Activated CD8-positive, alpha-beta memory T cell treated with anti-CD3 and anti-CD28 coated beads, Interleukin-2, amount 50 U/mL, for 1 hour (primary cell): Measurements from ENCODE around the gene B4GALNT3.

Experiments used
- DNase-seq: peaks from one replicate; pipeline ENCODE4 v3.0.0-alpha.2; 2020; ENCODE audit errors: extremely low read depth

B4GALNT3 gene

GRCh38 chr12:593396-594270 lies 133.9 kb downstream of the B4GALNT3 start:
- no peak for DNase-seq

- no peak for DNase-seq
Observed at GRCh38 chr12:597926-598568, 138.3 kb downstream of the B4GALNT3 start.

GRCh38 chr12:599756-600155 lies 140.0 kb downstream of the B4GALNT3 start:
- no peak for DNase-seq

- no peak for DNase-seq
Observed at GRCh38 chr12:601976-602699, 142.4 kb downstream of the B4GALNT3 start.

- DNase-seq, result no peak
Observed at GRCh38 chr12:602700-603068, 142.9 kb downstream of the B4GALNT3 start.

GRCh38 chr12:604956-605355 lies 145.2 kb downstream of the B4GALNT3 start:
- DNase-seq, result no peak

GRCh38 chr12:607541-608001 lies 147.8 kb downstream of the B4GALNT3 start:
- DNase-seq, result no peak

- no peak for DNase-seq
Observed at GRCh38 chr12:608413-608812, 148.7 kb downstream of the B4GALNT3 start.

GRCh38 chr12:608921-609320 lies 149.2 kb downstream of the B4GALNT3 start:
- no peak for DNase-seq

- DNase-seq, result no peak
Observed at GRCh38 chr12:611721-612120, 152.0 kb downstream of the B4GALNT3 start.

- DNase-seq, result no peak
Observed at GRCh38 chr12:612293-612692, 152.6 kb downstream of the B4GALNT3 start.

- DNase-seq, result no peak
Observed at GRCh38 chr12:612886-613285, 153.1 kb downstream of the B4GALNT3 start.
